Lung (tissue), 12 donors: ENCODE measurements around the gene SHH. TPM values are rescaled to one million over a fixed set of nuclear protein-coding genes. Genes with fewer than 3 reads are reported as not detected.

Experiments used
- ATAC-seq: fragments of 200-7000 bp; cut with Tn5 transposase; one replicate; pipeline ENCODE4 v1.9.1; 2020; ENCODE audit warnings: moderate number of reproducible peaks; ENCODE audit not compliant: insufficient read depth, low FRiP score
- DNase-seq, 3 donors: peaks; one replicate each; pipeline ENCODE4 v3.0.0-alpha.2; 2013 to 2017
- H3K27ac ChIP-seq, 2 donors: one replicate each; pipeline ENCODE4 v1.5.1; 2013; ENCODE audit warnings: mild to moderate bottlenecking in 2 of 2, moderate library complexity in 2 of 2, control low read depth in 1 of 2, inconsistent platforms in 1 of 2, low read depth in 1 of 2, low read length in 1 of 2
- H3K27me3 ChIP-seq, 3 donors: one replicate each; pipeline ENCODE4 v1.5.1; 2013; ENCODE audit warnings: low read length in 2 of 3; ENCODE audit not compliant: control insufficient read depth in 3 of 3, insufficient read depth in 3 of 3
- H3K36me3 ChIP-seq, 4 donors: one replicate each; pipeline ENCODE4 v1.5.1; 2013; ENCODE audit warnings: low read length in 4 of 4, mild to moderate bottlenecking in 1 of 4, moderate library complexity in 1 of 4; ENCODE audit not compliant: control insufficient read depth in 4 of 4, insufficient read depth in 4 of 4
- H3K4me1 ChIP-seq, 5 donors: one replicate each; pipeline ENCODE4 v1.5.1; 2013; ENCODE audit warnings: low read length in 5 of 5, mild to moderate bottlenecking in 2 of 5, moderate library complexity in 1 of 5; ENCODE audit not compliant: control insufficient read depth in 5 of 5, insufficient read depth in 5 of 5
- H3K4me3 ChIP-seq: one replicate; pipeline ENCODE4 v1.5.1; 2013; ENCODE audit warnings: mild to moderate bottlenecking, control low read depth, moderate library complexity
- H3K9ac ChIP-seq, 2 donors: one replicate each; pipeline ENCODE4 v1.5.1; 2013; ENCODE audit warnings: low read length in 2 of 2, control low read depth in 1 of 2; ENCODE audit not compliant: insufficient read depth in 1 of 2
- H3K9me3 ChIP-seq, 4 donors: one replicate each; pipeline ENCODE4 v1.5.1; 2013; ENCODE audit warnings: low read length in 3 of 4, mild to moderate bottlenecking in 1 of 4, moderate library complexity in 1 of 4; ENCODE audit not compliant: control insufficient read depth in 4 of 4, insufficient read depth in 3 of 4
- CTCF ChIP-seq: IDR thresholded peaks from 2 replicates; pipeline ENCODE4 v1.5.1; 2012; ENCODE audit warnings: mild to moderate bottlenecking; ENCODE audit errors: control extremely low read depth, extremely low read depth
- WGBS, 2 donors: extraction: QIAGEN DNeasy Blood & Tissue Kit; methylation state at CpG; one replicate each; pipeline ENCODE4 v1.1.7; 2013; 5-methylcytosine and 5-hydroxymethylcytosine counted together
- polyA plus RNA-seq, 2 donors: library from polyadenylated mRNA; stranded (reverse); fragments of 200-250 nt; gene quantifications; one replicate each; pipeline ENCODE4 v1.2.1, GENCODE V29; 2013
- total RNA-seq, 2 donors: library from RNA; depleted of rRNA in 1 of 2; stranded (reverse); fragments of >200 nt in 1 of 2; gene quantifications; one replicate each; pipeline ENCODE4 v1.2.1, GENCODE V29; 2014 to 2021
- donor health status: control.
- donor health status: control.
- donor health status: Bipolar disorder and iron deficiency.
- donor health status: healthy.
- donor health status: DM: yes; HTN: yes; CAD: no.

SHH gene
- total and polyA plus RNA-seq, 4 donors = 1.5 to 9.3 (median 4.4) TPM

DNA sequence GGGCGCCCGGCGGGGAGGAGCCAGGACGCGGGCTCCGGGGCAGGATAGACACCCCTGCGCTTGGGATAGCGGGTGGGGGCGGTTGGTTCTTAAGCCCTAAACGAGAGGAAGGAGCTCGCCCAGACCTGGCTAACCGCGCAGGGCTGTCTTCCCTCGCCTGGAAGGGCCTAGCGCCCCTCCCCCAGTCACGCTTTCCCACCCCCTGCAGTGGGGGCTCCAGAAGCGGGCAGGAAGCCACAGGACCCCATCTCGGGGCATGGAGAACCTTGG is 6.5 kb downstream of the SHH start:
- Histone ChIP-seq H3K36me3 (no peaks in the 10 kb centered on the region), H3K9me3 (peaks cover 0 to 4% (median 0%) of the 10 kb centered on the region in 4 donors), H3K27me3 (peaks cover 0 to 61% (median 41%) of the 10 kb centered on the region in 3 donors), H3K4me1 (peaks cover 0 to 44% (median 4%) of the 10 kb centered on the region in 5 donors), H3K27ac (peak overlapping the region in 1 of 2 donors; percentile 84), H3K9ac (no peak overlapping the region), H3K4me3 (no peak overlapping the region)
- TF ChIP-seq CTCF = no peak
- no peak for DNase-seq
- no peak for ATAC-seq
- WGBS, 2 donors = 3 to 4% methylated on average over 12 to 18 of the region's 18 CpGs

GRCh38 chr7:155804897-155805825 is 7.1 kb downstream of the SHH start:
- H3K4me1 ChIP-seq = peaks cover 0 to 44% (median 4%) of the 10 kb centered on the region in 5 donors
- ATAC-seq (no peak), DNase-seq (peak; percentile 64 to 78 (median 76))
- H3K9me3 ChIP-seq = peaks cover 0 to 4% (median 0%) of the 10 kb centered on the region in 4 donors
- no peak overlapping the region for H3K4me3 ChIP-seq
- no peak overlapping the region for H3K9ac ChIP-seq
- H3K27ac ChIP-seq = peak overlapping the region in 1 of 2 donors; percentile 84
- no peak for TF ChIP-seq CTCF
- H3K27me3 ChIP-seq = peaks cover 0 to 57% (median 37%) of the 10 kb centered on the region in 3 donors
- 1% methylated on average over 82 to 91 of the region's 91 CpGs for WGBS, 2 donors
- no peaks in the 10 kb centered on the region for H3K36me3 ChIP-seq

DNA sequence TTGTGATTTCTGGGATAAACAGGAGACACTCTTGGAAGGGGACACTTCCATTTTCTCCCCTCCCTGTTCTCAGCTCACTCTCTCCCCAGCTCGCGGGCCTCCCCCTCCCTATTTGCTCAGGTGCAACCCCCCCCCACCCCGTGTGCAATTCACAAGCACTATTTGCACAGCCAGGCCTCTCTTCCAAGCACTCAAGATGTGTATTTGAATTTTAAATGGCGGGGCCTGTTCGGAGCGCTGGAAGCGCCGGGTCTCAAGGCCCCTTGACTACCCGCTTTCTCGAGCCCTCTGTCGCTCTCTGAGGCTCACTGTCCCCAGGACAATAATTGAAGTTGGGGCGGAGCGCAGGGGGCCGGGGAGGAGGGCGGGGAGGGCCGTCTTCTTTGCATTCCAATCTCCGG is 7.8 kb downstream of the SHH start:
- H3K9ac ChIP-seq = no peak overlapping the region
- 3 to 6% methylated on average over 17 of the region's 17 CpGs for WGBS, 2 donors
- no peak for TF ChIP-seq CTCF
- ATAC-seq (no peak), DNase-seq (peak; percentile 51 to 67 (median 67))
- no peaks in the 10 kb centered on the region for H3K36me3 ChIP-seq
- peak overlapping the region in 1 of 2 donors; percentile 66 for H3K27ac ChIP-seq
- peaks cover 0 to 55% (median 39%) of the 10 kb centered on the region in 3 donors for H3K27me3 ChIP-seq
- no peak overlapping the region for H3K4me3 ChIP-seq
- H3K9me3 ChIP-seq = peaks cover 0 to 4% (median 0%) of the 10 kb centered on the region in 4 donors
- peaks cover 0 to 42% (median 6%) of the 10 kb centered on the region in 5 donors for H3K4me1 ChIP-seq
